ENCODE data around the gene HPSE2. TPM values are rescaled to one million over a fixed set of nuclear protein-coding genes. Genes with fewer than 3 reads are reported as not detected.
A peak's percentile ranks its signal among the peaks of the same experiment; 100 is the strongest.

Gene HPSE2
- total and polyA plus RNA-seq, 12 donors, result 0.04 to 0.24 (median 0.13) TPM; not detected in 6

- Histone ChIP-seq H3K4me1 (peaks cover 0 to 33% (median 13%) of the 10 kb centered on the region in 9 donors), H3K4me3 (peak overlapping the region in 2 of 10 donors; percentile 56 to 66), H3K9me3 (no peaks in the 10 kb centered on the region), H3K27ac (peak overlapping the region in 1 of 10 donors; percentile 35), H3K27me3 (peaks cover 0 to 15% (median 0%) of the 10 kb centered on the region in 7 donors), H3K36me3 (no peaks in the 10 kb centered on the region)
- intact Hi-C loops (cut with DNase I), result loop anchor here (2.0 to 10.0 kb wide), 7 partner anchors 195 to 968 kb away; partner anchors contain the start of gene GOT1 (in 1 of the 10)
- no peak for TF ChIP-seq CTCF (IDR thresholded peaks at IDR 0.05)
- DNase-seq (no peak), ATAC-seq (peak in 2 of 8 donors; percentile 10 to 12)
- WGBS, 2 donors, result 45 to 53% methylated on average over 15 of the region's 15 CpGs
These were observed 768.7 kb downstream of the HPSE2 start for GRCh38 chr10:98466861-98467505.

- DNase-seq (no peak), ATAC-seq (peak in 3 of 8 donors; percentile 20 to 56 (median 25))
- WGBS, 2 donors, result 46 to 66% methylated on average over 3 of the region's 3 CpGs
- TF ChIP-seq CTCF (IDR thresholded peaks at IDR 0.05), result no peak
- no peak overlapping the region for H3K4me3 ChIP-seq
- peaks cover 0 to 41% (median 13%) of the 10 kb centered on the region in 9 donors for H3K4me1 ChIP-seq
- peak overlapping the region in 4 of 10 donors; percentile 2 to 48 (median 41) for H3K27ac ChIP-seq
- no peaks in the 10 kb centered on the region for H3K36me3 ChIP-seq
- no peaks in the 10 kb centered on the region for H3K9me3 ChIP-seq
- H3K27me3 ChIP-seq, result peaks cover 0 to 15% (median 0%) of the 10 kb centered on the region in 7 donors
- intact Hi-C loops (cut with DNase I), result loop anchor here (2.0 to 10.0 kb wide), 7 partner anchors 196 to 969 kb away; partner anchors contain the start of gene GOT1 (in 1 of the 10)
These were observed 769.8 kb downstream of the HPSE2 start for GRCh38 chr10:98465866-98466265.

- Histone ChIP-seq H3K27ac (peak overlapping the region in 1 of 10 donors; percentile 21), H3K4me3 (no peak overlapping the region), H3K9me3 (no peaks in the 10 kb centered on the region), H3K27me3 (peaks cover 0 to 15% (median 0%) of the 10 kb centered on the region in 7 donors), H3K36me3 (no peaks in the 10 kb centered on the region), H3K4me1 (peaks cover 0 to 53% (median 26%) of the 10 kb centered on the region in 9 donors)
- intact Hi-C loops (cut with DNase I), result loop anchor here in 4 of 10 donors (10.0 kb wide), 3 partner anchors 201 to 971 kb away; partner anchors contain the start of gene GOT1 (in 1 of the 4)
- no peak for TF ChIP-seq CTCF (IDR thresholded peaks at IDR 0.05)
- DNase-seq (no peak), ATAC-seq (no peak)
- 75 to 77% methylated on average over 8 of the region's 8 CpGs for WGBS, 2 donors
These were observed 771.5 kb downstream of the HPSE2 start for GRCh38 chr10:98463976-98464754.

- intact Hi-C loops (cut with DNase I), result loop anchor here in 4 of 10 donors (10.0 kb wide), 3 partner anchors 202 to 972 kb away; partner anchors contain the start of gene GOT1 (in 1 of the 4)
- no peaks in the 10 kb centered on the region for H3K36me3 ChIP-seq
- H3K9me3 ChIP-seq, result no peaks in the 10 kb centered on the region
- WGBS, 2 donors, result 68 to 74% methylated on average over 6 of the region's 6 CpGs
- H3K4me1 ChIP-seq, result peaks cover 0 to 42% (median 22%) of the 10 kb centered on the region in 9 donors
- ATAC-seq, result no peak
- peak overlapping the region in 2 of 10 donors; percentile 14 to 38 for H3K27ac ChIP-seq
- H3K4me3 ChIP-seq, result no peak overlapping the region
- no peak for TF ChIP-seq CTCF (IDR thresholded peaks at IDR 0.05)
- no peak for DNase-seq
- peaks cover 0 to 8% (median 0%) of the 10 kb centered on the region in 7 donors for H3K27me3 ChIP-seq
These were observed 772.6 kb downstream of the HPSE2 start for GRCh38 chr10:98463016-98463415.

Data from heart right ventricle (tissue), 16 donors.